ENCODE data around the gene ZNF816. TPM values are rescaled to one million over a fixed set of nuclear protein-coding genes. Genes with fewer than 3 reads are reported as not detected.

The ZNF816 gene
- total RNA-seq, 1 experiment from 2014 or later, result 8.9 TPM

DNA sequence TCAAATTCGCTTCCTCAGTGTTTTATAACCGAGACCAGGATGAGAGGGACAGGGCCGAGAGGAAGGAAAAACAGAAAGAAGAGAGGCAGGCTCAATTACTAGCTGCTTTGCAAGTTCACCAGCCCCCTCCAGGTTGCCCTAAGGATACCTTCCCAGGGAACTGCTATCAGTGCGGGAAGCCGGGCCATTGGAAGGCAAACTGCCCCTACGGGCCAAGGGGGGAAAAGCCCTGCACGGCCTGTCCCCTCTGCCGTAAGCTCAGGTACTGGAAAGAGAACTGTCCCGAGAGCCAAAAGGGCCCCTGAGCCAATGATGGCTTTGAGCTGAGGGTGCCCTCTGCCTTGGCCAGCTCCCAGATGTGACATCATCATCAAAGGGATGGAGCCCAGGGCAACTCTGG is 47.8 kb upstream of the ZNF816 start:
- no peak overlapping the region for H3K27ac ChIP-seq (ENCODE audit: low read depth, low read length)
- no peak overlapping the region for H3K9ac ChIP-seq (ENCODE audit: low read length)
- no peaks in the 10 kb centered on the region for H3K27me3 ChIP-seq (ENCODE audit: insufficient read depth, low read length)
- H3K36me3 ChIP-seq (ENCODE audit: control insufficient read depth in 1 of 2, insufficient read depth in 2 of 2, low read length in 2 of 2), result no peaks in the 10 kb centered on the region
- H3K4me1 ChIP-seq (ENCODE audit: control insufficient read depth in 1 of 2, insufficient read depth in 2 of 2, low read length in 2 of 2), result no peaks in the 10 kb centered on the region
- no peaks in the 10 kb centered on the region for H4K20me1 ChIP-seq (ENCODE audit: insufficient read depth)
- no peak for DNase-seq (ENCODE audit: low read depth, low spot score)
- intact Hi-C loops (cut with micrococcal nuclease), result no loop called here
- ChIA-PET CTCF (no interaction called here), RAD21 (ENCODE audit: low non-redundant PET in 1 of 2, low total read pairs in 2 of 2, uncharacterized antibody in 2 of 2, unreplicated experiment in 2 of 2) (no interaction called here), POLR2A (no interaction called here)
- H3K9me3 ChIP-seq (ENCODE audit: control insufficient read depth in 1 of 2, insufficient read depth in 1 of 2, low read depth in 1 of 2, low read length in 2 of 2), result no peaks in the 10 kb centered on the region; a peak in 2 of 4 replicates
- BruUV-seq (replicated peaks), result no TSS peak
- H3K4me3 ChIP-seq (replicated peaks in 1 of 2; ENCODE audit: low read depth in 1 of 2, low read length in 2 of 2), result no peak overlapping the region
- H3K79me2 ChIP-seq (ENCODE audit: insufficient read depth, low read length), result no peaks in the 10 kb centered on the region
- no peak for ATAC-seq
- TF ChIP-seq JUND (IDR thresholded peaks at IDR 0.05), result no peak
- TF ChIP-seq, protein P1, sequence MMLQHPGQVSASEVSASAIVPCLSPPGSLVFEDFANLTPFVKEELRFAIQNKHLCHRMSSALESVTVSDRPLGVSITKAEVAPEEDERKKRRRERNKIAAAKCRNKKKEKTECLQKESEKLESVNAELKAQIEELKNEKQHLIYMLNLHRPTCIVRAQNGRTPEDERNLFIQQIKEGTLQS (IDR thresholded peaks at IDR 0.05), result no peak
- no peak overlapping the region for H3K4me2 ChIP-seq (ENCODE audit: low read length)
- H3K9me2 ChIP-seq (ENCODE audit: insufficient read depth), result no peaks in the 10 kb centered on the region
- H2AFZ ChIP-seq (ENCODE audit: low read depth, low read length, poor library complexity, severe bottlenecking), result no peak overlapping the region

DNA sequence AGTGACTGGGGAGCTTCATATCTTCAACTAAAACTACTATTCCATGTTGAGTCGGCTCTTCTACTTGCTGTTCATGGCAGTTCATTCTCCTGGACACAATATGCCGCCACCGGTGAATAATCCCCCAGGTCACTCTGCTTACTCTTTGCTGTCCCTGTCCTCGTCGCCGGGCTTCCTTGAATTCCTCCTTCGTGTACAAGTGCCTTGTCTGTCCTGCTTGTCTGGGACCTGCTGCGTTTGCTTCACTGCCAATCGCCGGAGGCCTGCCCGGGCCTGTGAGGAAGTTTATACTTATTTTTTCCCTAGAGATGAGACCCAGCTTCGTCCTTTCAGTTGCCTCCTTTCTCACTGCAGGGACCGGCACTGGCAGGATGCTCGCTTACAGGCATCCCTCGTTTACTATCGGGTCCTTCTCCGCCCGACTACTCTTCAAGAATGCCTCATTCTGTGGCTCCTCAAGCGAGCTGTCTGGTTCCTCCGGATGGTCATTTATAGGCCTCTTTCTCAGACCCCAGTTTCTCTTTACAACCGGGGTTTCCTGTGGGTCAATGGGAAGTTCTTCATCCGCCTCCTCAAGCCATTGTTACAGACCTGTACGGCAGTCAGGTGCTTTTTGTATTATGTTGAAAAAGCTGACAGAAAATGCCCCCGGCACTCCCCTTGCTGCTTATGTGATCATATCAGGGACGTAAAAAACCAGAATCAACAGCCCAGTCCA is 45.5 kb upstream of the ZNF816 start:
- CTCF ChIA-PET, result no interaction called here
- H3K9me3 ChIP-seq (ENCODE audit: control insufficient read depth in 1 of 2, insufficient read depth in 1 of 2, low read depth in 1 of 2, low read length in 2 of 2), result peaks cover 0 to 3% of the 10 kb centered on the region in 2 experiments; a peak in 2 of 4 replicates

More for the DNA sequence above, 45.5 kb upstream of the ZNF816 start:
- H3K4me3 ChIP-seq (replicated peaks in 1 of 2; ENCODE audit: low read depth in 1 of 2, low read length in 2 of 2), result no peak overlapping the region
- no peak overlapping the region for H3K27ac ChIP-seq (ENCODE audit: low read depth, low read length)
- H3K9me2 ChIP-seq (ENCODE audit: insufficient read depth), result no peaks in the 10 kb centered on the region
- DNase-seq (ENCODE audit: low read depth, low spot score) (no peak), ATAC-seq (no peak)
- intact Hi-C loops (cut with micrococcal nuclease), result no loop called here
- no peak overlapping the region for H2AFZ ChIP-seq (ENCODE audit: low read depth, low read length, poor library complexity, severe bottlenecking)
- BruUV-seq (replicated peaks), result no TSS peak
- no peaks in the 10 kb centered on the region for H3K36me3 ChIP-seq (ENCODE audit: control insufficient read depth in 1 of 2, insufficient read depth in 2 of 2, low read length in 2 of 2)
- TF ChIP-seq FOSL1 (IDR thresholded peaks at IDR 0.05; ENCODE audit: low read depth), result no peak
- no peak for TF ChIP-seq YY1 (IDR thresholded peaks at IDR 0.05; ENCODE audit: extremely low read depth, insufficient replicate concordance, low read depth, low read length)
- TF ChIP-seq SIN3A (IDR thresholded peaks at IDR 0.05; ENCODE audit: low read depth), result no peak
- no peak for TF ChIP-seq CEBPB (IDR thresholded peaks at IDR 0.05; ENCODE audit: low read depth)
- no peak for TF ChIP-seq EZH2phosphoT487 (IDR thresholded peaks at IDR 0.05; ENCODE audit: borderline replicate concordance)
- no peak for TF ChIP-seq ZNF274 (IDR thresholded peaks at IDR 0.05; ENCODE audit: low read depth, low read length)
- TF ChIP-seq POLR2AphosphoS5 (IDR thresholded peaks at IDR 0.05; ENCODE audit: low read depth, low read length), result no peak
- TF ChIP-seq CBX3 (IDR thresholded peaks at IDR 0.05; ENCODE audit: low read depth), result no peak
- TF ChIP-seq SRF (IDR thresholded peaks at IDR 0.05; ENCODE audit: low read depth), result no peak
- TF ChIP-seq SP1 (IDR thresholded peaks at IDR 0.05; ENCODE audit: low read depth), result no peak
- TF ChIP-seq ZFX (IDR thresholded peaks at IDR 0.05), result no peak
- no peak for TF ChIP-seq JUND (IDR thresholded peaks at IDR 0.05)
- no peak for TF ChIP-seq ELF1 (IDR thresholded peaks at IDR 0.05; ENCODE audit: borderline replicate concordance, low read depth)
- H3K79me2 ChIP-seq (ENCODE audit: insufficient read depth, low read length), result no peaks in the 10 kb centered on the region
- H3K4me1 ChIP-seq (ENCODE audit: control insufficient read depth in 1 of 2, insufficient read depth in 2 of 2, low read length in 2 of 2), result no peaks in the 10 kb centered on the region
- H3K9ac ChIP-seq (ENCODE audit: low read length), result no peak overlapping the region
- H3K27me3 ChIP-seq (ENCODE audit: insufficient read depth, low read length), result no peaks in the 10 kb centered on the region
- POLR2A ChIA-PET, result no interaction called here
- RAD21 ChIA-PET (ENCODE audit: low non-redundant PET in 1 of 2, low total read pairs in 2 of 2, uncharacterized antibody in 2 of 2, unreplicated experiment in 2 of 2), result no interaction called here
- H4K20me1 ChIP-seq (ENCODE audit: insufficient read depth), result no peaks in the 10 kb centered on the region
- no peak overlapping the region for H3K4me2 ChIP-seq (ENCODE audit: low read length)

Data from HCT116 (cell line).